C4-2B (cell line): ENCODE measurements around the gene PTCD2.
A peak's percentile ranks its signal among the peaks of the same experiment; 100 is the strongest.

Experiments
- H3K27ac ChIP-seq: fragments of 450-650 bp; 2 replicates; pipeline ENCODE4 v1.5.1; 2017
- CTCF ChIP-seq: fragments of 450-650 bp; conservative IDR thresholded peaks from 2 replicates; pipeline ENCODE4 v1.5.1; 2017; ENCODE audit warnings: mild to moderate bottlenecking
- ZFX ChIP-seq: fragments of 450-650 bp; IDR thresholded peaks from 2 replicates; pipeline ENCODE4 v1.6.1; 2017

The PTCD2 gene

DNA sequence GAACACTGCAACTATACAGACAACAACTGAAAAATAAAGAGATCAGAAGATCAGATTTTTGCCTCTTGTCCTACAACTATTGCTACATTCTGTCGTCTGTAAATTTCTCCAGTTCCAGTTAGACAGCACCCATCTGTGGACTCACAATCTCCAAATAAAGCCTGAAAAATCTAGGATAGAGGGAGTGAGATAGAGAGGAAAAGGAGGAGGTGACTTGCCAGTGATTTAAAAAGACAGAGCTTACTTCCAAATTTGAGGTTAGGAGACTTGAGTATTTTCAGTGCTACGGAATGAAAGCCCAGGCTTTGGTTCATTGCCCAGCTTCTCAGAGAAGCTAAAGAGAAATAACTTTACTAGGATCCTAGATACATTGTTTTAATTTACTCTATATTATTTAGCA is 63.6 kb downstream of the PTCD2 start:
- TF ChIP-seq ZFX = no peak
- no peak for TF ChIP-seq CTCF
- no peak overlapping the region for H3K27ac ChIP-seq

DNA sequence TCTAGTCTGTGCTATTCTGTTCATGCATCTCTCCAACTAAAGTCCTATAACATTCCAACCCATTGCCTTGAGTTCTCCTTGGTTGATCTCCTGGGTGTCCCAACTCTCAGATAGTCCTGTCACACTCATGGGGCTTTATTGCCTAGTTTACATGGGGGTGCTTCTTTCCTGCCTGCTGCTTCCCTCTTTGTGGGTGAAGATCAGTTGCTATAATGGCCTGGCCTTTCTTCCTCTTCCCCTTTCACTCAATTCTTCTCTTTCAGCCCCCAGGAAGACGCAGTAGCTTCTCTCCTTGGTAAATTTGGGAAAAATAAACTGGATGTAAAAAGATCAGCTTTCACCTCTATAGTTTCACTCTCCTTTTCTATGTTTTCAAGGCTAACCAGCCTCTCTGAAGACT is 66.5 kb downstream of the PTCD2 start:
- H3K27ac ChIP-seq = no peak overlapping the region
- TF ChIP-seq CTCF = no peak
- no peak for TF ChIP-seq ZFX

GRCh38 chr5:72387985-72388384 is 67.8 kb downstream of the PTCD2 start:
- no peak overlapping the region for H3K27ac ChIP-seq

DNA sequence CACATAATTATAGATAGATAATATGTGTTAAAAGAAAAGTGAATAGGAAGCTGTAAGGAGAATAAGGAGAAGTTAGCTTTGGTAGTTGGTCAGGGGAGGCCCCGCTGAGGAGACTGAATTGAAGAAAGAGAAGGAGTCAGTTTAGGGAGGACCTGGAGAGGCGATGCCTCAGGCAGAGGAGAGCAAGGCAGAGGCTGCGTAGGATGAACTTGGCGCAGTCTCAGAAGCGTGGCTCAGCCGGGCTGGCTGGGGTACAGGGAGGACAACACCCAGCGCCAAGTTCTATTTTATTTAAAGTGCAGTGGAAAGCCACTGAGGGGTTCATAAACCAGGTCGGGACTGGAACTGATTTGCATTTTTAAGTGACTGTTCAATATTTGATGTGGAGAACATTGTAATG is 68.5 kb downstream of the PTCD2 start:
- H3K27ac ChIP-seq = no peak overlapping the region
- TF ChIP-seq CTCF (no peak), ZFX (no peak)

More at GRCh38 chr5:72387985-72388384, 67.8 kb downstream of the PTCD2 start:
- TF ChIP-seq CTCF (no peak), ZFX (no peak)

- TF ChIP-seq ZFX = no peak
- TF ChIP-seq CTCF = no peak
- H3K27ac ChIP-seq = no peak overlapping the region
These were observed 70.7 kb downstream of the PTCD2 start for GRCh38 chr5:72390836-72391235.

GRCh38 chr5:72392326-72392733 is 72.2 kb downstream of the PTCD2 start:
- H3K27ac ChIP-seq = no peak overlapping the region
- TF ChIP-seq CTCF (no peak), ZFX (no peak)

DNA sequence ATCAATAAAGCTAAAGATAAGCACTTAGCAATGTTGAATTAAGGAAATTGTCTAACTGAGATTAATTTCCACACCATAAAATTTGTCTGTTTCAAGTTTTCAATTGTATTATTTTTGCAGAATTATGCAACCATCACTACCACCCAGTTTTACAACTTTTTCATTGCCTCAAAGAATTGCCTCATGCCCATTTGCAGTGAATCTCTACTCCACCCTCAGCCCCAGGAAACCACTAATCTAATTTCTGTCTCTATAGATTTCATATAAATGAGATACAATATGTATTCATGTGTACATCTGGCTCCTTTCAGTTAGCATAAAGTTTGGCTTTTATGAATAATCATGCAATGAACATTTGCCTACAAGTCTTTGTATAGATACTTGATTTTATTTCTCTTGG is 72.9 kb downstream of the PTCD2 start:
- no peak for TF ChIP-seq ZFX
- H3K27ac ChIP-seq = no peak overlapping the region

DNA sequence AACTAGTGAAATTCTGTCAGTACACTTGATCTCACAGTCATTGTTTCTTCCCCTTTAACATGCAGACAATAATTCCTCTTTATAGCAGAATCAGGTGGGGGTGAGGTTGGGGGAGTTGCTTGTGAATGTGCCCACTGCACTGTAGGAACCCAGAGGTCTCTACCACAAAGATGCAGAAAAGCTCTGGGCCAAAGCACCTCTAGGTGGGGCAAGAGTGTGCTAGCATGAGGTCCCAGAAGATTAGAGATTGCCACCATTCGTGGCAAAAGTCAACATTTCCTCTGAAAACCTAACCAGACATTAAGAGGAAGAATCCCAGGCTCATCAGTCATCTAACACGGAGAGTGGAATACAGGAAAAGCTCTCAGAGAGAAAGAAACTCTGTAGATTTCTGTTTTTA is 74.5 kb downstream of the PTCD2 start:
- no peak overlapping the region for H3K27ac ChIP-seq
- TF ChIP-seq ZFX (no peak), CTCF (peak; percentile 60)
